H1 (cell line): Measurements from ENCODE around the gene MCOLN3. TPM values are rescaled to one million over a fixed set of nuclear protein-coding genes. Genes with fewer than 3 reads are reported as not detected.

Source experiments
- CTCF ChIA-PET: fragments of 300-600 bp; sonication (Branson Sonifier 250); formaldehyde crosslinking; loops from one replicate; lab custom pipeline; 2021; ENCODE audit not compliant: partially characterized antibody; lab: Charles Lee
- POLR2A ChIA-PET: fragments of 300-600 bp; sonication (Branson Sonifier 250); formaldehyde crosslinking; loops from one replicate; lab custom pipeline; 2021; ENCODE audit warnings: inconsistent platforms; ENCODE audit not compliant: partially characterized antibody; lab: Charles Lee
- DNase-seq, 2 experiments: peaks; one replicate each; pipeline versions ENCODE4 v3.0.0 to v3.0.0-alpha.2; 2010 to 2022; ENCODE audit warnings: low spot score in 2 of 2, low read depth in 1 of 2, mixed read lengths in 1 of 2
- FAIRE-seq: peaks from 2 replicates; lab custom pipeline; 2011; peaks lifted over from hg19 to GRCh38; lab: Jason Lieb, UNC
- H2AFZ ChIP-seq: 2 replicates; pipeline ENCODE4 v1.8.1; 2012; ENCODE audit warnings: low read length, inconsistent platforms
- H2AK5ac ChIP-seq: 2 replicates; pipeline ENCODE4 v1.6.1; 2013; ENCODE audit warnings: low read depth, low read length
- H2BK120ac ChIP-seq: replicated peaks from 2 replicates; pipeline ENCODE3; 2013; ENCODE audit warnings: low read depth, low read length, inconsistent platforms
- H2BK12ac ChIP-seq: 2 replicates; pipeline ENCODE4 v1.6.1; 2013; ENCODE audit warnings: low read depth, low read length
- H2BK15ac ChIP-seq: 2 replicates; pipeline ENCODE4 v1.6.1; 2013; ENCODE audit warnings: low read length
- H2BK20ac ChIP-seq: 2 replicates; pipeline ENCODE4 v1.6.1; 2013; ENCODE audit warnings: low read length
- H2BK5ac ChIP-seq: 2 replicates; pipeline ENCODE4 v1.6.1; 2013; ENCODE audit warnings: low read depth, low read length
- H3K14ac ChIP-seq: 2 replicates; pipeline ENCODE4 v1.6.1; 2013; ENCODE audit warnings: inconsistent platforms; ENCODE audit not compliant: insufficient read length
- H3K18ac ChIP-seq: 2 replicates; pipeline ENCODE4 v1.6.1; 2013; ENCODE audit warnings: low read length; ENCODE audit errors: extremely low read depth
- H3K23ac ChIP-seq: 2 replicates; pipeline ENCODE4 v1.6.1; 2013; ENCODE audit warnings: inconsistent platforms; ENCODE audit not compliant: insufficient read length
- H3K23me2 ChIP-seq: 2 replicates; pipeline ENCODE4 v1.6.1; 2013; ENCODE audit warnings: low read depth, low read length
- H3K27ac ChIP-seq: 2 replicates; pipeline ENCODE4 v1.6.1; 2011; ENCODE audit warnings: low read depth, low read length, inconsistent platforms
- H3K27me3 ChIP-seq, 4 experiments: replicated peaks in 1 of 4; 1 replicate in 1 of 4; 2 replicates in 3 of 4; pipeline versions ENCODE4 v1.6.1 to v1.8.1; 2011 to 2013; ENCODE audit warnings: low read length in 3 of 4, mild to moderate bottlenecking in 3 of 4, inconsistent platforms in 2 of 4, mixed read lengths in 2 of 4, moderate library complexity in 1 of 4; ENCODE audit not compliant: control insufficient read depth in 3 of 4, insufficient read depth in 3 of 4; ENCODE audit errors: extremely low read depth in 1 of 4
- H3K36me3 ChIP-seq, 4 experiments: 2 replicates each; pipeline versions ENCODE4 v1.6.1 to v1.8.1; 2011 to 2013; ENCODE audit warnings: mild to moderate bottlenecking in 4 of 4, low read length in 3 of 4, moderate library complexity in 2 of 4, control low read depth in 1 of 4, inconsistent platforms in 1 of 4; ENCODE audit not compliant: insufficient read depth in 4 of 4, control insufficient read depth in 2 of 4
- H3K4ac ChIP-seq: replicated peaks from 2 replicates; pipeline ENCODE3; 2013; ENCODE audit warnings: low read length, low read depth, mixed read lengths, inconsistent platforms; ENCODE audit not compliant: insufficient read length
- H3K4me1 ChIP-seq, 4 experiments: replicated peaks in 1 of 4; 1 replicate in 1 of 4; 2 replicates in 3 of 4; pipeline versions ENCODE4 v1.6.1 to v1.8.1; 2011 to 2013; ENCODE audit warnings: low read length in 3 of 4, inconsistent platforms in 2 of 4, mixed read lengths in 1 of 4; ENCODE audit not compliant: insufficient read depth in 4 of 4, control insufficient read depth in 3 of 4
- H3K4me2 ChIP-seq, 2 experiments: 2 replicates each; pipeline versions ENCODE4 v1.6.1 to v1.8.1; 2011 to 2013; ENCODE audit warnings: low read depth in 2 of 2, low read length in 2 of 2, control low read depth in 1 of 2, inconsistent platforms in 1 of 2, mild to moderate bottlenecking in 1 of 2; ENCODE audit not compliant: insufficient read depth in 1 of 2
- H3K4me3 ChIP-seq, 4 experiments: fragments of 200-600, 300-600 bp in 1 of 4; sonication (generic), shearing (Covaris generic), sonication (Bioruptor Twin) in 1 of 4; 2 replicates each; pipeline versions ENCODE4 v1.5.1 to v1.8.1; 2011 to 2016; ENCODE audit warnings: low read length in 4 of 4, low read depth in 3 of 4, control low read depth in 2 of 4, inconsistent platforms in 2 of 4, mild to moderate bottlenecking in 2 of 4, mixed read lengths in 1 of 4, moderate library complexity in 1 of 4; ENCODE audit not compliant: insufficient read depth in 2 of 4; ENCODE audit errors: extremely low read depth in 1 of 4
- H3K56ac ChIP-seq: replicated peaks from 2 replicates; pipeline ENCODE3; 2013; ENCODE audit warnings: low read depth, mild to moderate bottlenecking, mixed read lengths, low read length, inconsistent platforms; ENCODE audit not compliant: insufficient read length
- H3K79me1 ChIP-seq: 2 replicates; pipeline ENCODE4 v1.6.1; 2013; ENCODE audit warnings: low read depth, low read length, control low read depth
- H3K79me2 ChIP-seq, 2 experiments: 2 replicates each; pipeline versions ENCODE4 v1.6.1 to v1.8.1; 2012 to 2013; ENCODE audit warnings: low read length in 2 of 2, mild to moderate bottlenecking in 2 of 2, inconsistent platforms in 1 of 2; ENCODE audit not compliant: insufficient read depth in 2 of 2, control insufficient read depth in 1 of 2
- H3K9ac ChIP-seq, 4 experiments: replicated peaks in 1 of 4; 1 replicate in 1 of 4; 2 replicates in 3 of 4; pipeline versions ENCODE4 v1.6.1 to v1.8.1; 2011 to 2013; ENCODE audit warnings: low read depth in 3 of 4, low read length in 3 of 4, control low read depth in 2 of 4, mild to moderate bottlenecking in 2 of 4, moderate library complexity in 2 of 4, inconsistent platforms in 1 of 4; ENCODE audit errors: extremely low read depth in 1 of 4
- H3K9me3 ChIP-seq, 2 experiments: 2 replicates each; pipeline versions ENCODE4 v1.6.1 to v1.8.1; 2012 to 2013; ENCODE audit warnings: mild to moderate bottlenecking in 2 of 2, moderate library complexity in 2 of 2, control low read depth in 1 of 2, inconsistent platforms in 1 of 2, low read depth in 1 of 2, low read length in 1 of 2, mixed read lengths in 1 of 2; ENCODE audit not compliant: insufficient read depth in 2 of 2
- H4K20me1 ChIP-seq, 2 experiments: replicated peaks in 1 of 2; 2 replicates each; pipeline versions ENCODE3 to v1.8.1; 2011 to 2013; ENCODE audit warnings: inconsistent platforms in 2 of 2, low read length in 2 of 2, mild to moderate bottlenecking in 1 of 2; ENCODE audit not compliant: insufficient read depth in 2 of 2, control insufficient read depth in 1 of 2
- H4K5ac ChIP-seq: 2 replicates; pipeline ENCODE4 v1.6.1; 2013; ENCODE audit warnings: low read length, low read depth, mixed read lengths, inconsistent platforms; ENCODE audit not compliant: insufficient read length
- H4K8ac ChIP-seq: 2 replicates; pipeline ENCODE4 v1.8.0; 2013; ENCODE audit warnings: mild to moderate bottlenecking, moderate library complexity, low read length, inconsistent platforms; ENCODE audit not compliant: insufficient read depth; ENCODE audit errors: extremely low read depth
- H4K91ac ChIP-seq: replicated peaks from 2 replicates; pipeline ENCODE3; 2013; ENCODE audit warnings: low read length, mixed read lengths, inconsistent platforms; ENCODE audit not compliant: insufficient read length
- CBX5 ChIP-seq: fragments of 300-800, 300-1000 bp; sonication (generic); IDR thresholded peaks from 2 replicates; pipeline ENCODE4 v1.7.1; 2016; ENCODE audit warnings: antibody characterized with exemption, low read length, low read depth
- CTCF ChIP-seq, 3 experiments: IDR thresholded peaks; 1 replicate in 2 of 3; 2 replicates in 1 of 3; pipeline versions ENCODE4 v1.5.1 to v1.6.1; 2011; ENCODE audit warnings: low read length in 3 of 3, mild to moderate bottlenecking in 3 of 3, inconsistent platforms in 2 of 3, low read depth in 1 of 3, moderate library complexity in 1 of 3; ENCODE audit not compliant: insufficient read depth in 1 of 3; ENCODE audit errors: control extremely low read depth in 1 of 3
- HDAC2 ChIP-seq, 2 experiments: fragments of 300-600 bp in 1 of 2; sonication (generic) in 1 of 2; IDR thresholded peaks; 2 replicates each; pipeline ENCODE4 v1.6.1; 2011 to 2012; ENCODE audit warnings: low read depth in 2 of 2, low read length in 2 of 2, mild to moderate bottlenecking in 2 of 2, moderate library complexity in 2 of 2, borderline replicate concordance in 1 of 2, inconsistent platforms in 1 of 2
- RAD21 ChIP-seq, 2 experiments: IDR thresholded peaks in 1 of 2; conservative IDR thresholded peaks in 1 of 2; 2 replicates each; pipeline ENCODE4 v1.6.1; 2011; ENCODE audit warnings: low read depth in 2 of 2, low read length in 2 of 2, improper control_type of control experiment in 1 of 2, inconsistent platforms in 1 of 2, mild to moderate bottlenecking in 1 of 2, moderate library complexity in 1 of 2
- TBP ChIP-seq: IDR thresholded peaks from 2 replicates; pipeline ENCODE4 v1.6.1; 2011; ENCODE audit warnings: low read depth, low read length, improper control_type of control experiment
- WGBS, 2 experiments: shearing (Covaris generic) in 1 of 2; methylation state at CpG; one replicate each; pipeline versions ENCODE4 v1.1.6 to v1.1.7; 2013 to 2015; ENCODE audit warnings: low lambda C conversion rate in 2 of 2, mixed read lengths in 2 of 2, inconsistent platforms in 1 of 2, low coverage in 1 of 2, missing lambda C conversion rate in 1 of 2; ENCODE audit not compliant: insufficient replicate concordance in 2 of 2, insufficient coverage in 1 of 2, insufficient read length in 1 of 2; ENCODE audit errors: extremely low coverage in 1 of 2, missing lambda C conversion rate in 1 of 2; 5-methylcytosine and 5-hydroxymethylcytosine counted together
- polyA plus RNA-seq, 7 experiments: library from polyadenylated mRNA; depleted of rRNA in 3 of 7; stranded (reverse) in 5 of 7; unstranded in 2 of 7; fragments of >200 nt in 5 of 7; fragments of 200-250 nt in 2 of 7; gene quantifications; 1 replicate in 5 of 7; 2 replicates in 1 of 7; 4 replicates in 1 of 7; pipeline versions ENCODE4 v1.2.1 to v1.2.3, GENCODE V29; 2011 to 2013; ENCODE audit warnings: missing spikeins in 2 of 7, mixed read lengths in 2 of 7
- total RNA-seq: library from RNA; stranded (reverse); fragmentation: NEBNext Ultra II Directional; extraction: Animal tissue kit (Norgen Biotek cat#: 25700); gene quantifications from 2 replicates; pipeline ENCODE4 v1.2.1, GENCODE V29; 2021

MCOLN3 gene
- total and polyA plus RNA-seq, 2 of the 8 experiments (the other 6 are each of a cell fraction or from before 2014, with no cell fraction given) = 3.8 to 4.9 TPM

GRCh38 chr1:85027242-85027983 is 20.9 kb downstream of the MCOLN3 start:
- ChIA-PET CTCF (interaction anchor here (0.7 to 6.1 kb wide), 16 partner anchors 9 to 245 kb away, joined by 3 to 122 read pairs (median 4); partner anchors contain the start of gene C1orf52), POLR2A (interaction anchor here (1.0 to 1.6 kb wide), 2 partner anchors 9 to 83 kb away, joined by 3 to 4 read pairs; no protein-coding TSS in a partner anchor)
- Histone ChIP-seq H3K4me1 (no peaks in the 10 kb centered on the region), H3K27ac (no peak overlapping the region), H2AFZ (0 out of 2 replicates have a peak overlapping the region, but pooled peaks have one; percentile 26), H2BK5ac (no peak overlapping the region), H2BK12ac (no peak overlapping the region), H3K9ac (no peak overlapping the region), H3K23ac (no peak overlapping the region), H3K79me1 (no peaks in the 10 kb centered on the region; the same call in 1 of the 2 replicates), H3K36me3 (no peaks in the 10 kb centered on the region), H3K4ac (no peak overlapping the region), H3K23me2 (no peaks in the 10 kb centered on the region), H3K79me2 (no peaks in the 10 kb centered on the region), H3K14ac (no peak overlapping the region), H4K8ac (no peak overlapping the region), H3K9me3 (no peaks in the 10 kb centered on the region), H2BK15ac (no peak overlapping the region), H3K4me2 (no peak overlapping the region), H3K18ac (no peak overlapping the region), H4K91ac (no peak overlapping the region), H3K4me3 (no peak overlapping the region), H2BK20ac (no peak overlapping the region), H4K5ac (no peak overlapping the region), H3K27me3 (no peaks in the 10 kb centered on the region), H2BK120ac (no peak overlapping the region), H3K56ac (no peak overlapping the region), H4K20me1 (no peaks in the 10 kb centered on the region), H2AK5ac (no peak overlapping the region)
- WGBS, 2 experiments = 85% methylated on average over 5 of the region's 5 CpGs; no CpG with 5 or more reads in 1 of the 2 experiments
- FAIRE-seq = no peak
- DNase-seq = no peak
- TF ChIP-seq HDAC2 (IDR thresholded peaks at IDR 0.05; ENCODE audit: borderline replicate concordance in 1 of 2, low read depth in 2 of 2, low read length in 2 of 2) (no peak), CBX5 (no peak), RAD21 (IDR thresholded peaks at IDR 0.05 in 1 of 2, conservative IDR thresholded peaks at IDR 0.05 in 1 of 2; ENCODE audit: low read depth in 2 of 2, low read length in 2 of 2) (peak; percentile 10 to 31; a peak in 2 of 4 replicates), TBP (no peak), CTCF (IDR thresholded peaks at IDR 0.05; ENCODE audit: control extremely low read depth in 1 of 3, insufficient read depth in 1 of 3, low read depth in 1 of 3, low read length in 3 of 3) (peak in 1 of 3 experiments; percentile 17; a peak in 1 of 4 replicates)
